ENCODE results near the gene STPG3. TPM values are rescaled to one million over a fixed set of nuclear protein-coding genes. Genes with fewer than 3 reads are reported as not detected.

The STPG3 gene
- total RNA-seq, 6 experiments from 2014 or later, result not detected

DNA sequence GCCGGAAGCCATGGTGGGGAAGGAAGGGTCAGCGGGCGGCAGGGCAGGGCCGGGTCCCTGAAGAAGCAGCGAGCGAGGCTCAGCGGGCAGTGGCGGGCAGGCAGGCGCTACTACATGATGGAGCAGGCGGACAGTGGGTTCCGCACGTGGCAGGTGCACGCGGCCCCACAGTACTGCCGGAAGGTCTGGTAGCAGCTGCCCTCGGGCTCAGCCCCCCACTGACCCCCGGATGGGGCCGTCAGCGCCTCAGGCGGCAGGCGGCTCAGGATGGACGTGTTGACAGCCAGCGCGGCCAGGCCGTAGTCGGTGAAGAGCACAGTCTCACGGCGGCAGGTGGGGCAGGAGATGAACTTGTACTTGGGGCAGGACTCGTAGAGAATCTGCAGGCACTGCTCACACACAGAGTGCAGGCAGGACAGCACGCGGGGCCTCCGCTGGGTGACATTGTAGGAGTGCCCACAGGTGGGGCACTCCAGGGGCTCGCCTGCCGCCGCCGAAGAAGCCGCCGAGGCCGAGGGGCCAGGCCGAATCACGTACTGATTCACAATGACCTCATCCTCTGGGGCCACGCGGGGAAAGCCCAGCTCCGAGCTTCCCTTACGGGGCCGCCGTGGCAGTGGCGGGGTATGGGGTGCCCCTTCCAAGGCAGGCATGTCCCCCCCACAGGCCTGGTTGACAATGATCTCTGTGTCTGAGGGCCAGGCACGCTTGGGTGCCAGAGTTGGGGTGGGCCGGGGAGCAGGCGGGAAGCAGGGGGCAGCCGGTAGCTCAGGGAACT lies 30.6 kb upstream of the STPG3 start:
- no peak for DNase-seq
- no peaks in the 10 kb centered on the region for H3K36me3 Mint-ChIP-seq (ENCODE audit: low read depth)
- H3K4me3 Mint-ChIP-seq, result no peak overlapping the region
- TF ChIP-seq, protein P1, sequence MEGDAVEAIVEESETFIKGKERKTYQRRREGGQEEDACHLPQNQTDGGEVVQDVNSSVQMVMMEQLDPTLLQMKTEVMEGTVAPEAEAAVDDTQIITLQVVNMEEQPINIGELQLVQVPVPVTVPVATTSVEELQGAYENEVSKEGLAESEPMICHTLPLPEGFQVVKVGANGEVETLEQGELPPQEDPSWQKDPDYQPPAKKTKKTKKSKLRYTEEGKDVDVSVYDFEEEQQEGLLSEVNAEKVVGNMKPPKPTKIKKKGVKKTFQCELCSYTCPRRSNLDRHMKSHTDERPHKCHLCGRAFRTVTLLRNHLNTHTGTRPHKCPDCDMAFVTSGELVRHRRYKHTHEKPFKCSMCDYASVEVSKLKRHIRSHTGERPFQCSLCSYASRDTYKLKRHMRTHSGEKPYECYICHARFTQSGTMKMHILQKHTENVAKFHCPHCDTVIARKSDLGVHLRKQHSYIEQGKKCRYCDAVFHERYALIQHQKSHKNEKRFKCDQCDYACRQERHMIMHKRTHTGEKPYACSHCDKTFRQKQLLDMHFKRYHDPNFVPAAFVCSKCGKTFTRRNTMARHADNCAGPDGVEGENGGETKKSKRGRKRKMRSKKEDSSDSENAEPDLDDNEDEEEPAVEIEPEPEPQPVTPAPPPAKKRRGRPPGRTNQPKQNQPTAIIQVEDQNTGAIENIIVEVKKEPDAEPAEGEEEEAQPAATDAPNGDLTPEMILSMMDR (IDR thresholded peaks at IDR 0.05), result no peak
- H3K27ac Mint-ChIP-seq, result no peak overlapping the region
- H3K27me3 Mint-ChIP-seq (ENCODE audit: insufficient read depth), result no peaks in the 10 kb centered on the region; the same call in 1 of the 2 replicates
- H3K9me3 Mint-ChIP-seq, result no peaks in the 10 kb centered on the region
- H3K4me1 Mint-ChIP-seq (ENCODE audit: low read depth), result peaks cover 5% of the 10 kb centered on the region; the same call in 1 of the 2 replicates

DNA sequence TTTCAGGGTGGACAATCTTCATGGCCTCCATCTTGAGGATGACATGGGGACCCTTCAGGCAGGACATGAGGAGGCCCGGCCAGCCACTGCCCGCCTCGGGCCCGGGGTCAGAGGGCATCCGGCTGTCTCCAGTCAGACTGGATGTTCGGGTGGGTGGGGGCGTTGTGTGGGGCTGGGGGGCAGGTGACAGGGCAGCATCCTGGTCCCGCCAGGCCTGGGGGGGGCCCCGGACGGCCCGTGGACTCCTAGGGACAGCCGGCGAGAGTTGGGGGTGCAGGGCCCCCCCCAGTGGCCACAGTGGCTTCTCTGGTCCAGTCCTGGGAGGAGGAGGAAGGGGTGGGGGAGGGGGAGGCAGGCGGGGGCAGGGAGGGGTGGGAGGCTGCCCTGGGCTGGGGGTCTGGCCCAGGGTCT lies 30.0 kb upstream of the STPG3 start:
- no peak for DNase-seq
- H3K9me3 Mint-ChIP-seq, result no peaks in the 10 kb centered on the region
- no peaks in the 10 kb centered on the region for H3K36me3 Mint-ChIP-seq (ENCODE audit: low read depth)
- H3K4me1 Mint-ChIP-seq (ENCODE audit: low read depth), result peaks cover 5% of the 10 kb centered on the region; the same call in 1 of the 2 replicates
- no peak overlapping the region for H3K27ac Mint-ChIP-seq
- TF ChIP-seq, protein P1 (IDR thresholded peaks at IDR 0.05), result no peak
- no peak overlapping the region for H3K4me3 Mint-ChIP-seq
- H3K27me3 Mint-ChIP-seq (ENCODE audit: insufficient read depth), result no peaks in the 10 kb centered on the region; the same call in 1 of the 2 replicates

DNA sequence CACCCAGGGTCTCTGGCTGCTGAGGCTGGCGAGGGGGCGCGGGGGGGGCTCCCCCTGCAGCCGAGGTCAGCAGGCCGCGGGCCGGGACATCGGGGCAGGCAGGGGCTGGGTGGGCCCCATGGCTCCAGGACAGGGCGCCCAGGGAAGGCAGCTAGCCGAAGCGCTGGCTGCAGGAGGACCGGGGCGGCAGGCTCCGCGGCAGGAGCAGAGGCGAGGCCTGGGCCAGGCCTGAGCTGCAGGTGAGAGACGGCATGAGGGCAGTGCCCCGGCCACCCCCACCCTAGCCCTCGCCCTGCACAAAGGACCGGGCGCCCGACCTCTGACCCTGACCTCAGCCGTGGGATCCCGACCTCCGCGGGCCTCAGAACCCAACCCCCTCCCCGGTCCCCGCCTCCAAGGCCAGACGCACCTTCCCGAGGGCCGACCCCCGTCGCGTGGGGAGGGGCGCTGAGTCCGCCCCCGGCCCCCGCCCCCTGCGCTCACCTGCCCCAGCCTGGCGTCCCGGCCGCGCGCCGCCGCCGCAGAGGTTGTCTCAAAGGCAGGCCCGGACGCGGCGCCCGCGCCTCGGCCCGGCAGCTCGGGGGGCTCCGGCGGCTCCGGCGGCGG lies 29.5 kb upstream of the STPG3 start:
- H3K4me1 Mint-ChIP-seq (ENCODE audit: low read depth), result peaks cover 5% of the 10 kb centered on the region; the same call in 1 of the 2 replicates
- H3K4me3 Mint-ChIP-seq, result no peak overlapping the region
- TF ChIP-seq, protein P1 (IDR thresholded peaks at IDR 0.05), result peak; percentile 8; the same call in 1 of the 2 replicates
- no peaks in the 10 kb centered on the region for H3K36me3 Mint-ChIP-seq (ENCODE audit: low read depth)
- no peaks in the 10 kb centered on the region for H3K9me3 Mint-ChIP-seq
- H3K27me3 Mint-ChIP-seq (ENCODE audit: insufficient read depth), result no peaks in the 10 kb centered on the region; the same call in 1 of the 2 replicates
- no peak for DNase-seq
- H3K27ac Mint-ChIP-seq, result no peak overlapping the region

DNA sequence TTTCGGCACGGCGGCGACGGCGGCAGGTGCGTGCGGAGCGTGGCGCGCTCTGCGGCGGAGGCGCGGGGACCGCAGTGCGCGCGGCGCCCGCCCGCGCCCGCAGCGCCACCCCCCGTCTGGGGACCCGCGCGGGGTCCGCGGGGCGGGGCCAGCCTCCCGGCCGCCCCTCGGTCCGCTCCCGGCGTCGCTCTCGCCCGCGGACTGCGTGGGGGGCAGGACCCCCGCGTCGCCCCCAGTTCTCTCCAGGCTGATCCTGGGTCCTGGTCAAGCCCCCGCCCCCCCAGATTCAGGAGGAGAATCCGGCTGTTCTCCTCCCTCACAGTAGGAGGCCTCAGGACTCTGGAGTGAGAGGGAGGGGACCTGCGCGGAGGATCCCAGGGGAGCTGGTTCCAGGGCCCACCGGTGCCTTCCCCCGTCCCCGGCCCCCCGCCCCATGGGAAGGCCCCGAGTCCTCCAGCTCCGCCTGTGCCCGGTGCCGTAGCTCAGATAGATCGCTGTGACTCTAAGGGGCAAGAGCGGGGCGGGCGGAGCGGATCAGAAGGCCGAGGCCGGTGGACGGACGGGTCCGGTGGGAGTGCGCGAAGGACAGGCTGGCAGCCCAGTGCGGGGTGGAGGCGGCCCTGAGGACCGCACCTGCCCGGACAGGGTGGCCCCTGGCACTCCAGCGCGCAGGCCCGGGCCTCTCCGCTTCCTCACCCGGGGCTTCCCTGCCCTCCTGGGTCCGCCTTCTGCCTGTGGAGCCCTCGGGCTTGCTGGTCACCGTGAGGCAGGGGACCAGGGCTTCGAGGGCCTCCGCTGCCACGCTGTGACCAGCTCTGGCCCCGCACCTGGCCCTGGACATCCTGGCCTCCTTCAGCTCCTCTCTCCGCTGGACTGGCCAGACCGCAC lies 28.7 kb upstream of the STPG3 start, which contains the start of gene RNF208:
TSS of gene RNF208 (minus strand) at position 51 of the 888 bp plus-strand sequence. CDS start 1,028 bp downstream, outside the sequence.
- no peaks in the 10 kb centered on the region for H3K36me3 Mint-ChIP-seq (ENCODE audit: low read depth)
- H3K9me3 Mint-ChIP-seq, result no peaks in the 10 kb centered on the region
- no peak for DNase-seq
- H3K27me3 Mint-ChIP-seq (ENCODE audit: insufficient read depth), result no peaks in the 10 kb centered on the region; the same call in 1 of the 2 replicates
- H3K4me1 Mint-ChIP-seq (ENCODE audit: low read depth), result peaks cover 7% of the 10 kb centered on the region
- peak within 1 kb of the TSS; percentile 81 for H3K4me3 Mint-ChIP-seq
- TF ChIP-seq, protein P1 (IDR thresholded peaks at IDR 0.05), result no peak
- H3K27ac Mint-ChIP-seq, result peak within 1 kb of the TSS; percentile 73
